CD4-positive, alpha-beta T cell treated with Interleukin-17A for 1 hour (primary cell): ENCODE results near the gene GNB1L.

Source experiments
- DNase-seq: peaks from one replicate; pipeline ENCODE4 v3.0.0-alpha.2; 2020

Gene GNB1L

DNA sequence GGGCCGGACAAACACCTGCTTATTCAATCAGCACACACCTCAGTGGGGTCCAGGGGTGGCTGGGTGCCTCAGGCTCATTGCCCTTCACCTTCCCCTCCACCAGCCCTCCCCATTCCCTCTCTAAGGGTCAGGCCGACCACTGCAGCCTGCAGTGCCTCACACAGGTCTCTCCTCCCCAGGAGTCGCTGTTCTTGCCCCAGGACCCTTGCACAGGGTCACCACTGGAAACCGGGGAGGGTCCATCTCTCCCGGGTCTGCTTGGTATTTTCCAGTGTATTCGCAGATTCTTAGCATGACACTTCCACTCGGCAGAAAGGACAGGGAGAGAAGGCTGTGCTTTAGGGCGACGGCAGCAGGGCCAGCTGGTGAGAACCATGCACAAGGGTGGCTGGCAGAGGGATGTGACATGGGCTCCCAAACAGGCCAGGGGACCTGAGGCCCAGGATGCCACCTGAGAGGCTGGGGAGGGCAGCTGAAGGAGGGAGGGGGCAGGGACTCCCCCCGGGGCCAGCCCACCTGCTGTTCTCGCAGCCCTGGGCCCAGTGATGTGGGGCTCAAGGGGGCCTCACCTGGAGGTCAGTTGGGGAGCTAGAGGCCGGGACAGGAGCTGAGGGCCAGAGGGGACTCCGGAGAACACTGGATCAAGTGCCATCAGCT is 110.2 kb downstream of the GNB1L start:
- no peak for DNase-seq

DNA sequence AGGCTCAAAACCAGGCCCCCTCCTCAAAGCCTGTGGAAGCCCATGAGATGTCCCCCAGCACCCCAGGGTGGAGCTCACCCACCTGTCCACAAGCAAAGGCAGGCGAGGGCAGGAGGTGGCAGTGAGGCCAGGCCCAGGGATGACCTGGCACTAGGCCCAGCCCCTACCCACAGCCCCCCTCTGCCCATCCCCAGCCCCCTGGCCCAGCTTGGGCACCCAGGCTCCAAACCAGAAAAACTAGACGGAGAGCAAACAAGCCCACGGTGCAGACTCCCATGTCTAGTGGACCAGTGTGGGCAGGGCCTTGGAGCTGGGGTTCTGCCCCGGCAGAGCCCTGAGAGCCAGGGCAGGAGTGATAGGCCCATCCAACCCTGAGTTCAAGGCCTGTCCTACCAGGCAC is 111.0 kb downstream of the GNB1L start:
- no peak for DNase-seq

GRCh38 chr22:19743081-19743480 is 111.6 kb downstream of the GNB1L start:
- no peak for DNase-seq

DNA sequence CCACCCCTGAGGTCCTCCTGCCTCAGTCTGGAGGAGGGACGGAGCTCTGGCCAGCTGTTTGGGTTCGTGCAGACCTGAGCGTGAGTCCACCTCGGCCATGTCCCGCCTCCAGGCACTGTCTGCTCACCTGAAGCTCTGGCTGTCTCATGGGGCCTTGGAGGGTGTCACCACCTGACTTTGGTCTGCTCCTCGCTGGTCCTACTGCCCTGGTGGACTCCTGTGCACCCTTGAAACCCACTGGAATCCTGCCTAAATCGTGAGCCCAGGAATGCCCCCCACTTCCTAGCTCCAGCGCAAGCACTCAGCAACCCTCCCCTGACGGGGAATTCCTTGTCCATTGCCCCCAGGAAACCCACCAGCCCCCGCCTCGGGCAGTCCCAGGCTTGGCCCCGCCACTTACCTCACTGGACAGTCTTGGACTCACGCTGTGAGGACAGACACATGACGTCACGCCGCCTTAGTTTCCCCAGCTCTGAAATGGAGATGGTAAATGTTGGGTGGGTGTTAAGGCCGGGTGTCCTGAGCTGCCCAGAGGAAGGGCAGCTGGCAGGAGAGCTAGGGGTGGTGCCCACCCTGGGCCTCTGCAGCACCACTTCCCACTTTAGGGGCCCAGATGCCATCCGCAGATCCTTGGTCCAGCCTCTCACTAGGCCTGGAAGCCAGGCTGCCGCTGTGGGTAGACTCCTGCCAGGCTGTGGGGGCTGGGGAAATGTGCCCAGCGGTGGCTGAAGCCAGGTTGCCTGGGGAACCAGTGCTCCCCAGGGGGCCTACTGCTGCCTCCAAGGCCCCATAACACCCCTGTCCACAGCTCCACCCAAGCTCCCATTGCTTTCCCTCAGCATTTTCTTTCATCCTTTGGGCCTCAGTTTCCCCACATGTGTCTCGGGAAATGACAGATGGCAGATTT is 112.3 kb downstream of the GNB1L start:
- DNase-seq: no peak

DNA sequence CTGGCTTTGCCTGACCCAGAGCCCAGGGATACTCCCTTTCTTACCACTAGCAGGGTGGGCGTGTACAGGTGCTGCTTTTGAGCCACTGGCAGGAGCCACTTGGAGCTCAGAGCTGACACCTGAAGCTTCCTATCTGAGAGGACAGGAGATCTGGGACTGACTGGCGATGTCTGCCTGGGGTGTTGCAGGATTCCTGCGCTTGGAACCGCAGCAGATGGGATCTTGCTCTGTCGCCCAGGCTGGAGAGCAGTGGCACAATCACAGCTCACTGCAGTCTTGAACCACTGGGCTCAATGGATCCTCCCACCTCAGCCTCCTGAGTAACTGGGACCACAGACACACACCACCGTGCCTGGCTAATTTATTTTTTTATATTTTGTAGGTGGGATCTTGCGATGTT is 113.6 kb downstream of the GNB1L start:
- DNase-seq: no peak

DNA sequence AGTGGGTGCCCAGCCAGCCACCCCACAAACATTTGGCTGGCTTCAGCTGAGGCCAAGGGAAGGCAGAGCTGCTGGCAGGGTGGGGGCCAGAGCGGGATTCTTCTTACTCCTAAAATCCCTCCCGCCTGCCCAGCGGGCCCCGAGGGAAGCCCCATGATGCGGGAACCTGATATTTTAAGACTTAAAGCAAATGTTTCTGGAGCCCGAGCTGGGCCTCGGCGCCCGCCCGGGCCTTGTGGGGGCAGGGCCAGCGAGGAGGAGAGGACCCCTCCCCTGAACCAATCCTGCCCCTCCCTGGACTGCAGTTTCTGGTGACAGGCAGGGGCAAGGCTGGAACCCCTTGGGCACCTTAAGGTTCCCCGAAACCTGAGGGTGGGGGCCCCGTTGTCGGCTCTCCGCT is 114.1 kb downstream of the GNB1L start:
- no peak for DNase-seq

DNA sequence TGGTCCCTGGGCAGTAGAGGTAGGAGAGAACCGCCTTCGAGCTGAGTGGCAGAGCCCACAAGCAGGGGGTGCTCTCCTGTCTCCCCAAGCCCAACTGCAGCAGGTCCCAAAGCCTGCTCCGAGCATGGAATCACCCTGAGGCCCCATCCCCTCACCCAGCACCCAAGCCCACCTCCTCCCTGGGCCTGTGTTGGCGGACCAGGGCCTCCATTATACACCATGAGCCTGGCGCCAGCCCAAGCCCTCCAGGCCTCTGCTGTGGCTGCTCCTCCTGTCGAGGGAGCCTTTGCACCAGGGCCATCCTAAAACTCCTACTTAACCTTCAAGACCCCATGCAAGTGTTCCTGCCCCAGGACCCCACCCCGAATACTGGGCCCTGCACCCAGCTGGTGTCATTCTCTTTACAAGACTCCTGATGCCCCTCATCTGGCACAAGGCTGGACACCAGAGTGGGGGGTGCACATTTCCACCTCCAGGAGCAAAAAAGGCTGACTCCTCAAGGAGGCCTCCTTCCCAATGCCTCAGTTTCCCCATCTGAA is 114.7 kb downstream of the GNB1L start:
- DNase-seq: no peak

DNA sequence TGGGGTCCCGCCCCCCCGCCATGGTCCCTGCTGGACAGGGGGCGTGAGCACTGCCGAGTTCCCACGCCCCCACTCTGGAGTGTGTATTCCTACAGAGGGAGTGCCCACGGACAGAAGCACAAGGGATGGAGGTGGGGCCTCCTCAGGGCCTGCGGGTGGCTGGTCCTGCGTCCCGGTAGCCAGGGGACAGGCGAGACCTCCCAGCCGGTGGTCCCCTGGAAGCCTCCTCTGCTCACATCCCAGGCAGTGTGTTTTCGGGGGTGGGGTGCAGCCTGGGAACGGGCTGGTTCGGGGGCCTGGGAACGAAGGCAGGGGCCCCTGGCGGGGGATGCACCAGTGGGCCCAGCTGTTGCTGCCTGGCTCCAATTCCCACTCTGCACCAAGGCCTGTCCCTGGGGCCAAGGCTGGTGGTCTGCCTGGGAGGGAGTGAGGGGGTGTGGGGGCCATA is 115.2 kb downstream of the GNB1L start:
- no peak for DNase-seq

DNA sequence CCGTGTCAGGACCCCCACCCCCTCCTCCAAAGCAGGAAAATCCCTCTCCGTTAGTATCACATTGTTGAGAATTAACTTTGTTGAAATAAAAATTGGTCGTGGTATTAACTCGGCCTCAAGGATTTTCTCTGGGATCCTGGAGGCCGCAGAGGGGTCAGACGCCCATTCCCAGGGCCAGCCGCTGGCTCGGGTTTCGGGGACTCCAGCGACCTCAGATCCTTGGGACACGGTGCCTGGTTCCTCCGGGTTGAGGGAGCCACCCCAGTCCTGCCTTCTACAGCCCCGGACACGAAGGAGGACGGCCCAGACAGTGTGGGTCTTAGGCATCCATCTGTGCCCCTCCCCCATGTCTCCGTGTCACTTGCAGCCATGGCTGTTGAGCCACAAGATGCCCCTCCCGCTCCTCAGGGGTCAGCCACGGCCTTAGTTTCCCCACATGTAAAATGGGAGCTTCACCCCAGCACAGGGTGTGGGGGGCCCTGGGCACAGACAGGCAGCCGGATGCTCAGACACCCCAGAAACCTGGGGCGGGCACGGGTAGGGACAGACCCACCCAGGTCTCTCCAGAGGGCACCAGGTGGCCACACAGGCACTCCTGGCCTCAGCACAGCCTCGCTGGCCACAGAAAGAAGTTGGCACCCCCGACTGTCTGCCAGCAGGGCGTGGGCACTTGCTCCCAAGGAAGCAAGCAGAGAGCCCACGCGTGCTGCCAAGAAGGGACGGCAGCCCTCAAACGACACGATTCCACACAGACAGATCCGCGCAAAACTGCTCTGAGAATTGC is 115.8 kb downstream of the GNB1L start:
- DNase-seq: no peak

GRCh38 chr22:19737846-19738663 is 116.6 kb downstream of the GNB1L start:
- DNase-seq: no peak

DNA sequence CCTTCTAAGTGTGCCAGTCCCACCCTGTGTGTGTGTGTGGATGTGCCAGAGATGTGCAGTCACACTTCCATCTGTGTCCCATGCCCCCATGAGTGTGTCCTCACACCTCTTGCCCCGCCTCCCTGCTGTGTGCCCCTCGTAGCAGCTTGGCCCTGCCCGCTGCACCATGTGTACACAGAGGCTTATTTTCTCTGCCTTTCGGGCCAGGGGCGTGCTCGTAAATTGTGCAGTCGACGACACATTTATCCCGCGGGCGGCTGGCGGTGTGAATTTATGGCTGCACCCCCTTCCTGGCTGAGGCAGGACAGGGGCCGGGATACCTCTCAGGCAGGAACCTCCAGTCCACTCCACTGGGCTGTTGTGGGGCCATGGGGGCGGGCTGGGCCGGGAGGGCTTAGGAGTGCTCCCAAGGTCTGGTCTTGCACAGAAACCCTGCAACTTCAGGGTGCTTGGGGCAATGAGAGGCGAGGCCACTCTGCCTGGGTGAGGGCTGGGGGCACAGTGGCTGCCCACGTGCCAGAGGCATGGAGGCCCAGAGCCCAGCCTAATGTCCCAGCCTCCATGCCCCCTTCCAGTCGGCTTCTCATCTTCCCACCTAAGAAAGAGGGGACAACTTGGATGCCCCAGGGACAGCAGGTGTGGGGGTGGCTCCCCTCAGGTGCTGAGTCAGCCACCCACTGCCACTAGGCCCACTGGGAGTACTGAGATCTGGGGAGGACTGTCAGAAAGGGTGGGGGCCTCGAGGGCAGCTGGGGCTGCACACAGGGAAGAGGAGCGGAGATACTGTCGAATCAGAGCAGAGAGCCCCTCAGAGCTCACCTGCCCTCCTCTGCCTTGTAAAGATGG is 118.8 kb downstream of the GNB1L start:
- DNase-seq: no peak

DNA sequence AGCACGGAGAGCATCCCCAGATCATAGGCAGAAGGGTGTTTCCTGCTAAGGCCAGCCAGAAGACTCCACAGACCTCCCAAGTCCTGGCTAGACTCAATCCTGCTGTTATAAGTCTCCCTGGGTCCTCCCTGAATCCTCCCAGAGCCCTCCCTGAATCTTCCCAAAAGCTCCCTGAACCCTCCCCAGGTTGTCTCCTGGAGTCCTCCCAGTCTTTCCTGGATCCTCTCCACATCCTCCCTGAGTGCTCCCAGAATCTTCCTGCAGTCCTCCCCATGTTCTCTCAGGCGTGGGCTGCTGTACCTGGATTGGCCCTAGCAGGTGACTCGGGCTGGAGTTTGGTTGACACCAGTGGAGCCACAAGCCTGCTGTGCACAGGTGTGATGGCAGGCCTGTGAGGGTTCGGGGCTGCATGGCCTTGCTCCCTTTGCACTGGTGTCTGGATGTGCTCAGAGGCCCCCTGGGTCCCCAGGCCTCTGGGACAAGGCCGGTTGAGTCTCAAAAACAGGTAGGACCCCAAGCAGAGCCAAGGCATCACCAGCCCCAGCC is 119.8 kb downstream of the GNB1L start:
- DNase-seq: no peak

- no peak for DNase-seq
Measured at GRCh38 chr22:19734163-19734562, 120.5 kb downstream of the GNB1L start.

DNA sequence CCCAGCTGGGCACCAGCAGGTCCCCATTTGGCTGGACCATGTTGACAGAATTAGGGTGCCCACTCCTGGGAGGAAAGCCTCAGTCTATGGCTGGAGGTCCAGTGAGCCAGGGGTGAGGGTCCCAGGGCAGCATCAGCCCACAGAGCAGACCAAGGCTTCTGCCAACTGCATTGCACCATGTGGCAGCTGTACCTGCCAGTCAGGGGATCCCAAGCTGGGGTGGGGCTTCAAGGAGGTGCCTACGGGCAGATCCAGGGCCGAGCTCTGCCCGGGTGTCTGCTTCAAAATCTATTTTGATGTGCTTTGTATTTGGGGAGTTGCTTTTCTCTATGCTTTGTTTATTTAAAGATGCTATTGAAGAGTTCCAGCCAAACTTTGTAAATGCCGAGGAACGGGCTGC is 120.9 kb downstream of the GNB1L start:
- DNase-seq: no peak
